T-cell (primary cell): Measurements from ENCODE around the gene LINC00305. TPM values are rescaled to one million over a fixed set of nuclear protein-coding genes. Genes with fewer than 3 reads are reported as not detected.

Experiments used
- ATAC-seq, 4 experiments: fragments of 200-7000 bp in 3 of 4; fragments of 150-1000 bp in 1 of 4; cut with Tn5 transposase; replicated peaks in 1 of 4; 1 replicate in 3 of 4; 2 replicates in 1 of 4; pipeline ENCODE4 v1.10.0; 2021; ENCODE audit warnings: moderate library complexity in 3 of 4, mild to moderate bottlenecking in 2 of 4, moderate number of reproducible peaks in 1 of 4
- CTCF ChIA-PET, 2 donors: fragments of 300-600 bp; sonication (Branson Sonifier 250); formaldehyde crosslinking; loops; one replicate each; lab custom pipeline; 2022; ENCODE audit warnings: antibody characterized with exemption in 2 of 2; lab: Charles Lee
- POLR2A ChIA-PET, 2 donors: fragments of 300-600 bp; sonication (Branson Sonifier 250); formaldehyde crosslinking; loops; one replicate each; lab custom pipeline; 2022; ENCODE audit warnings: antibody characterized with exemption in 2 of 2; lab: Charles Lee
- DNase-seq, 35 experiments: peaks; one replicate each; pipeline versions ENCODE4 v3.0.0 to v3.0.0-alpha.2; 2013 to 2023
- H3K27ac ChIP-seq: one replicate; pipeline ENCODE4 v1.5.1; 2013; ENCODE audit warnings: low read length
- H3K27me3 ChIP-seq, 2 experiments: replicated peaks in 1 of 2; 1 replicate in 1 of 2; 2 replicates in 1 of 2; pipeline versions ENCODE4 v1.6.1 to v1.7.0; 2013; ENCODE audit warnings: low read length in 1 of 2, mixed read lengths in 1 of 2; ENCODE audit not compliant: control insufficient read depth in 2 of 2, insufficient read depth in 2 of 2; ENCODE audit errors: extremely low read depth in 1 of 2
- H3K36me3 ChIP-seq, 2 donors: 1 replicate in 1 of 2; 2 replicates in 1 of 2; pipeline versions ENCODE4 v1.6.1 to v1.7.0; 2013; ENCODE audit warnings: low read length in 1 of 2; ENCODE audit not compliant: control insufficient read depth in 2 of 2, insufficient read depth in 1 of 2; ENCODE audit errors: extremely low read depth in 1 of 2
- H3K4me1 ChIP-seq, 2 experiments: 1 replicate in 1 of 2; 2 replicates in 1 of 2; pipeline versions ENCODE4 v1.6.1 to v1.7.0; 2013; ENCODE audit warnings: low read length in 2 of 2, mixed read lengths in 1 of 2; ENCODE audit not compliant: insufficient read depth in 2 of 2, control insufficient read depth in 1 of 2; ENCODE audit errors: extremely low read depth in 1 of 2
- H3K4me3 ChIP-seq, 2 donors: 1 replicate in 1 of 2; 2 replicates in 1 of 2; pipeline versions ENCODE4 v1.5.1 to v1.7.0; 2013; ENCODE audit warnings: mild to moderate bottlenecking in 2 of 2, low read length in 1 of 2, moderate library complexity in 1 of 2; ENCODE audit not compliant: control insufficient read depth in 1 of 2; ENCODE audit errors: extremely low read depth in 1 of 2
- H3K9me3 ChIP-seq: 2 replicates; pipeline ENCODE4 v1.7.0; 2013
- H3K27ac Mint-ChIP-seq, 2 donors: one replicate each; pipeline ENCODE4 v1.8.0; 2020 to 2021; ENCODE audit warnings: mild to moderate bottlenecking in 2 of 2, mixed read lengths in 2 of 2
- H3K27me3 Mint-ChIP-seq, 2 donors: one replicate each; pipeline ENCODE4 v1.8.0; 2021 to 2022; ENCODE audit warnings: mixed read lengths in 2 of 2
- H3K36me3 Mint-ChIP-seq: one replicate; pipeline ENCODE4 v1.8.0; 2021; ENCODE audit warnings: mixed read lengths
- H3K4me1 Mint-ChIP-seq, 3 donors: one replicate each; pipeline ENCODE4 v1.8.0; 2020 to 2022; ENCODE audit warnings: mixed read lengths in 3 of 3, mild to moderate bottlenecking in 1 of 3
- H3K4me3 Mint-ChIP-seq, 3 donors: one replicate each; pipeline ENCODE4 v1.8.0; 2020 to 2022; ENCODE audit warnings: mild to moderate bottlenecking in 3 of 3, mixed read lengths in 3 of 3, moderate library complexity in 3 of 3
- H3K9me3 Mint-ChIP-seq, 3 donors: one replicate each; pipeline ENCODE4 v1.8.0; 2020 to 2022; ENCODE audit warnings: mixed read lengths in 3 of 3
- WGBS: methylation state at CpG from one replicate; pipeline ENCODE4 v1.1.5; 2013; ENCODE audit warnings: missing lambda C conversion rate; ENCODE audit not compliant: insufficient coverage; 5-methylcytosine and 5-hydroxymethylcytosine counted together
- total RNA-seq, 35 experiments: library from RNA in 6 of 35; stranded (reverse) in 6 of 35; fragments of 120-200 nt in 1 of 35; gene quantifications; one replicate each; pipeline versions ENCODE4 v1.2.1 to v1.2.4 and lab custom pipeline; 2013 to 2026

LINC00305 gene
- total RNA-seq, 5 donors from 2014 or later (not counting 1 experiment from before 2014, with no cell fraction given) = not detected

- Histone ChIP-seq H3K27me3 (no peaks in the 10 kb centered on the region), H3K36me3 (no peaks in the 10 kb centered on the region), H3K9me3 (no peaks in the 10 kb centered on the region), H3K27ac (no peak overlapping the region), H3K4me1 (no peaks in the 10 kb centered on the region), H3K4me3 (no peak overlapping the region)
- H3K4me1 Mint-ChIP-seq = no peaks in the 10 kb centered on the region
- DNase-seq = no peak
- no peak overlapping the region for H3K27ac Mint-ChIP-seq
- ChIA-PET POLR2A (interaction anchor here in 1 of 2 donors (0.6 kb wide), 1 partner anchor 1361 kb away, joined by 6 read pairs; no protein-coding TSS in a partner anchor), CTCF (interaction anchor here in 1 of 2 donors (0.7 kb wide), 1 partner anchor 149 kb away, joined by 3 read pairs; no protein-coding TSS in a partner anchor)
- H3K4me3 Mint-ChIP-seq = no peak overlapping the region
- 20% methylated on average over 4 of the region's 7 CpGs for WGBS
- peaks cover 0 to 12% (median 0%) of the 10 kb centered on the region in 3 donors for H3K9me3 Mint-ChIP-seq
- H3K27me3 Mint-ChIP-seq = peaks cover under 1 to 4% of the 10 kb centered on the region in 2 donors
- no peaks in the 10 kb centered on the region for H3K36me3 Mint-ChIP-seq
- no peak for ATAC-seq
Measured at GRCh38 chr18:64110692-64111480, 38.0 kb downstream of the LINC00305 start.

- POLR2A ChIA-PET = no interaction called here
- Histone ChIP-seq H3K4me3 (no peak overlapping the region), H3K4me1 (no peaks in the 10 kb centered on the region), H3K27ac (no peak overlapping the region), H3K9me3 (no peaks in the 10 kb centered on the region), H3K36me3 (no peaks in the 10 kb centered on the region), H3K27me3 (no peaks in the 10 kb centered on the region)
- no peak overlapping the region for H3K27ac Mint-ChIP-seq
- DNase-seq (no peak), ATAC-seq (no peak)
- no peak overlapping the region for H3K4me3 Mint-ChIP-seq
- peaks cover 0 to 4% of the 10 kb centered on the region in 2 donors for H3K27me3 Mint-ChIP-seq
- CTCF ChIA-PET = no interaction called here
- H3K9me3 Mint-ChIP-seq = peaks cover 0 to 8% (median 0%) of the 10 kb centered on the region in 3 donors
- WGBS = no CpG with 5 or more reads among the region's 4 CpGs
- no peaks in the 10 kb centered on the region for H3K4me1 Mint-ChIP-seq
- no peaks in the 10 kb centered on the region for H3K36me3 Mint-ChIP-seq
Measured at GRCh38 chr18:64103986-64104385, 44.9 kb downstream of the LINC00305 start.

- 35% methylated on average over 3 of the region's 6 CpGs for WGBS
- Mint-ChIP-seq H3K9me3 (no peaks in the 10 kb centered on the region), H3K36me3 (no peaks in the 10 kb centered on the region)
Measured at GRCh38 chr18:64100116-64100922, 48.6 kb downstream of the LINC00305 start.

DNA sequence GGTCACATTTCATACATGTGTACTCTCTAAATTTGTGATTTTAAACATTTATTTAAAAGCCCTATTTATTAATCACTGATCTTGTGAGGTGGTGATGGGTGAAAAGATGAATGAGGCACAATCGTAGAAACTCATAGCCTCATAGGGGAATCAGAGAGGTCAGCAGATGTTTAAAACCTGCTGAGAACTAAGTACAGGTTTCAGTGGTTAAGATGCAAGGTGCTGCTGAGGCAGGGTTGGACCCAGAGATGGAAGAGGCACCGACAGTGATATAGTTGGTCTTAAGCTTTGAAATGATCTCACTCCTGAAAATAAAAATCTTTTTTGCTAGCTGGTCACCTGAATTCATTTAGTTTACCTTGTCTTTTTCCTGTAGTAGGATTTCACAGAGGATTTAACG lies 49.6 kb downstream of the LINC00305 start:
- H3K9me3 Mint-ChIP-seq = no peaks in the 10 kb centered on the region
- Histone ChIP-seq H3K4me1 (no peaks in the 10 kb centered on the region), H3K4me3 (no peak overlapping the region), H3K27ac (no peak overlapping the region), H3K27me3 (no peaks in the 10 kb centered on the region), H3K9me3 (no peaks in the 10 kb centered on the region), H3K36me3 (no peaks in the 10 kb centered on the region)
- no peaks in the 10 kb centered on the region for H3K4me1 Mint-ChIP-seq
- ATAC-seq = no peak
- ChIA-PET CTCF (no interaction called here), POLR2A (no interaction called here)
- H3K4me3 Mint-ChIP-seq = no peak overlapping the region
- peaks cover 6 to 8% of the 10 kb centered on the region in 2 donors for H3K27me3 Mint-ChIP-seq
- H3K27ac Mint-ChIP-seq = no peak overlapping the region
- no peak for DNase-seq
- no peaks in the 10 kb centered on the region for H3K36me3 Mint-ChIP-seq
- 93% methylated on average over 2 of the region's 3 CpGs for WGBS

More at GRCh38 chr18:64100116-64100922, 48.6 kb downstream of the LINC00305 start:
- H3K4me1 ChIP-seq = no peaks in the 10 kb centered on the region
- DNase-seq (no peak), ATAC-seq (no peak)
- no peaks in the 10 kb centered on the region for H3K4me1 Mint-ChIP-seq
- peaks cover 0 to 2% of the 10 kb centered on the region in 2 donors for H3K27me3 Mint-ChIP-seq
- H3K27me3 ChIP-seq = no peaks in the 10 kb centered on the region
- H3K4me3 Mint-ChIP-seq = no peak overlapping the region
- POLR2A ChIA-PET = no interaction called here
- H3K4me3 ChIP-seq = no peak overlapping the region
- no peak overlapping the region for H3K27ac Mint-ChIP-seq
- no peaks in the 10 kb centered on the region for H3K9me3 ChIP-seq
- H3K27ac ChIP-seq = no peak overlapping the region
- CTCF ChIA-PET = interaction anchor here in 1 of 2 donors (0.6 kb wide), 1 partner anchor 181 kb away, joined by 6 read pairs; no protein-coding TSS in a partner anchor
- no peaks in the 10 kb centered on the region for H3K36me3 ChIP-seq

DNA sequence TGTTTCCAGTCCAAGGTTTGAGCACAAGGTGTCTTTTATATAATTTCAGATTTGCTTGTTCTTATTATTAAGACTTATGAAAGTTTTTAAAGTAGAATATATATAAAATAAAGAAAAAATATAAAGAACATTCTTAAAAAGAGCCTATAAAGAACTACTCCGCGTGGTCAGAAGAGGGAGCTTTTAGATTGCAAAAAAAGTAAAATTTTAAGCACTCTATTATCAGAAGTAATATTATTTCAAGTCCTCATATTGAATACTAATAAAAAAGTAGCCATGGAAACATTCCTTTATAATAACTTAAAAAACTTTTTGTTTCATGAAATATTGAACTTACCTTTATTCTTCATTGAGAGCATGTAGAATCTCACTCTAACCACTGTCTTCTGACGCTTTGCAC lies 51.4 kb downstream of the LINC00305 start:
- no peak overlapping the region for H3K4me3 ChIP-seq
- Mint-ChIP-seq H3K27me3 (peaks cover 12% of the 10 kb centered on the region in 2 donors), H3K36me3 (no peaks in the 10 kb centered on the region), H3K27ac (no peak overlapping the region), H3K4me1 (no peaks in the 10 kb centered on the region), H3K4me3 (no peak overlapping the region), H3K9me3 (no peaks in the 10 kb centered on the region)
- no CpG with 5 or more reads among the region's 3 CpGs for WGBS
- CTCF ChIA-PET = no interaction called here
- H3K27me3 ChIP-seq = no peaks in the 10 kb centered on the region
- no peak overlapping the region for H3K27ac ChIP-seq
- POLR2A ChIA-PET = no interaction called here
- H3K4me1 ChIP-seq = no peaks in the 10 kb centered on the region
- DNase-seq = no peak
- no peaks in the 10 kb centered on the region for H3K9me3 ChIP-seq
- no peak for ATAC-seq
- H3K36me3 ChIP-seq = no peaks in the 10 kb centered on the region

DNA sequence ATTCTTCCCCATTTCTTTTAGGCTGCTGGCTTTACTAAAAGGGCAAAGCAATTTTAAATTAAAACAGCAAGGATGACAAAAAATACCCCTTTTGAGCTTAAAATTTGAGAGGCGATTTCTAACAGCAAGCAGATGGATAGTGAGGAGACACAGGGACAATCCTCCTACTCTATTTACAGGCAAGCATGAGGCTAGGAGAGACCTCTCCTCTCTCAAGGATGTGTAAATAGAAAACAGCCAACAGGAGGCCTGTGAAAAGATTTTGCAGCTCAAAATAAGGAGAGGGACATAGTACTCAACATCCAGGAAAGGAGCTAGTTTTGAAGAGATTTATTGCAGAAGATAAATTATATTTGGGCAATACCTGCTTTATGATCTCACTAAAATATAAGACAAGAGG lies 53.8 kb downstream of the LINC00305 start:
- ChIA-PET CTCF (no interaction called here), POLR2A (no interaction called here)
- H3K36me3 ChIP-seq = no peaks in the 10 kb centered on the region

More for the DNA sequence above, 53.8 kb downstream of the LINC00305 start:
- H3K27me3 ChIP-seq = no peaks in the 10 kb centered on the region
- H3K9me3 ChIP-seq = no peaks in the 10 kb centered on the region
- Mint-ChIP-seq H3K27me3 (peaks cover 12% of the 10 kb centered on the region in 2 donors), H3K4me1 (no peaks in the 10 kb centered on the region), H3K36me3 (no peaks in the 10 kb centered on the region), H3K9me3 (no peaks in the 10 kb centered on the region), H3K4me3 (no peak overlapping the region), H3K27ac (no peak overlapping the region)
- H3K27ac ChIP-seq = no peak overlapping the region
- WGBS = no CpG with 5 or more reads among the region's 1 CpG
- DNase-seq (no peak), ATAC-seq (no peak)
- H3K4me3 ChIP-seq = no peak overlapping the region
- H3K4me1 ChIP-seq = no peaks in the 10 kb centered on the region
